Measurements from ENCODE around the gene ANKS3. TPM values are rescaled to one million over a fixed set of nuclear protein-coding genes. Genes with fewer than 3 reads are reported as not detected.

ANKS3 gene, protein sequence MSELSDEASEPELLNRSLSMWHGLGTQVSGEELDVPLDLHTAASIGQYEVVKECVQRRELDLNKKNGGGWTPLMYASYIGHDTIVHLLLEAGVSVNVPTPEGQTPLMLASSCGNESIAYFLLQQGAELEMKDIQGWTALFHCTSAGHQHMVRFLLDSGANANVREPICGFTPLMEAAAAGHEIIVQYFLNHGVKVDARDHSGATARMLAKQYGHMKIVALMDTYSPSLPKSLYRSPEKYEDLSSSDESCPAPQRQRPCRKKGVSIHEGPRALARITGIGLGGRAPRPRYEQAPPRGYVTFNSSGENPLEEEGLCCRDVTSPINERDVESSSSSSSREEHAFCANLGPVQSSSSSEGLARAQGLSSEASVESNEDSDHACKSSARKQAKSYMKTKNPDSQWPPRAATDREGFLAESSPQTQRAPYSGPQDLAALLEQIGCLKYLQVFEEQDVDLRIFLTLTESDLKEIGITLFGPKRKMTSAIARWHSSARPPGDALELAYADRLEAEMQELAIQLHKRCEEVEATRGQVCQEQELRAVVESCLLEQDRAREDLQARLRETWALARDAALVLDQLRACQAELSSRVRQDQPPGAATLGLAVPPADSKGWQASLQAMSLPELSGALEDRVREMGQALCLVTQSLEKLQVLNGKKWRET
- 10 to 100 TPM; 29.3 to 58.8 (median 51.8) TPM for total RNA-seq

GRCh38 chr16:4734063-4734729, at the start of gene ANKS3, which contains the start of gene DNAAF8:
Gene ANKS3, minus strand, starts transcription at chr16:4734271. Its CDS starts 4,122 bp downstream, at chr16:4730149.
Gene DNAAF8, plus strand, starts transcription at chr16:4734537. Its CDS starts 1,978 bp downstream, at chr16:4736515.
- peak in 1 of 5 experiments; percentile 14 for TF ChIP-seq CTCF (IDR thresholded peaks at IDR 0.05)
- peak; percentile 79 to 83 for TF ChIP-seq EP300 (IDR thresholded peaks at IDR 0.05)
- peak; percentile 33 to 45 for TF ChIP-seq POLR2A (IDR thresholded peaks at IDR 0.05)
- H3K4me1 ChIP-seq: peaks cover 0 to 18% (median 7%) of the 10 kb centered on the region in 4 donors

DNA sequence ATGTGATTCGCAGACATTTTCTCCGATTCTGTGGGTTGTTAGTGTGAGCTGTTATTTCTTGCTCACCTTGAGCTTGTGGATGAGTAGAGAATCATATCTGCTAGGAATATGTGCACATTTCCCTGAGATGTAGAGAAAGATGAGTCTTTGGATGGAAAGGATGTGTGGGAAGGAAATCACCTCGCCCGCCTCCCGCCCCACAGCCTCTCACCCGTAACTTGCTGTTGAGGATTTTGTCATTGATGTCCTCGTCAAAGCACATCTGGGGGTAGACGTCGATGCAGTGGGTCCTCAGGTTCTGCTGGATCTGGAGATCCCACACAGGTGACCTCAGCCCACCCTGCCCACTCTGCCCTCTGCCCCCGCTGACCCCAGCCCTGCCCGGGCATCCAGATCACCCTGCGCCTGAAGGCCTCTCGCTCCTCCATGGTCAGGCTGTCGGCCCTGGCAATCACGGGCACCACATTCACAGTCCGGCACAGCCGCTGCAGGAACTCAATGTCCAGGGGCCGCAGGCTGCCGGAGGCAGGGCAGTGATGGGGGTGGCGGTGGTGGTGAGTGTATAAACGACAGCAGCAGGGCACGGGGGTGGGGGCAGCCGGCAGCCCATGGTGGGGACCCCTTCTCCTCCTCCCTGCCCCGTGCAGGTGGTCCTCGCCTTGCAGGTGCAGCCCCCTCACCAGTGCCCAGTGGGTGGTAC, 49.3 kb upstream of the ANKS3 start:
- WGBS, 2 donors: 83% methylated on average over 16 to 20 of the region's 25 CpGs
- no peaks in the 10 kb centered on the region for H3K27me3 ChIP-seq

More at GRCh38 chr16:4734063-4734729, at the start of gene ANKS3, which contains the start of gene DNAAF8:
- DNase-seq (ENCODE audit: low spot score in 2 of 2): peak; percentile 89 to 93
- Histone ChIP-seq H3K27ac (peak within 1 kb of the TSS in 3 of 4 donors; percentile 71 to 94 (median 85)), H3K9me3 (no peaks in the 10 kb centered on the region), H3K4me3 (peak within 1 kb of the TSS; percentile 81 to 99 (median 93)), H3K27me3 (no peaks in the 10 kb centered on the region), H3K36me3 (peaks cover 0 to 23% (median 0%) of the 10 kb centered on the region in 3 donors)
- WGBS, 2 donors: 0% methylated on average over 39 to 56 of the region's 70 CpGs

GRCh38 chr16:4780235-4780634, 46.2 kb upstream of the ANKS3 start:
- Histone ChIP-seq H3K27me3 (no peaks in the 10 kb centered on the region), H3K4me1 (no peaks in the 10 kb centered on the region), H3K27ac (no peak overlapping the region), H3K4me3 (no peak overlapping the region), H3K36me3 (no peaks in the 10 kb centered on the region), H3K9me3 (no peaks in the 10 kb centered on the region)
- TF ChIP-seq POLR2A (IDR thresholded peaks at IDR 0.05): no peak
- TF ChIP-seq EP300 (IDR thresholded peaks at IDR 0.05): no peak
- no peak for TF ChIP-seq CTCF (IDR thresholded peaks at IDR 0.05)
- 77 to 81% methylated on average over 4 of the region's 4 CpGs for WGBS, 2 donors
- no peak for DNase-seq (ENCODE audit: low spot score in 2 of 2)

More for the DNA sequence above, 49.3 kb upstream of the ANKS3 start:
- H3K4me3 ChIP-seq: no peak overlapping the region
- H3K36me3 ChIP-seq: no peaks in the 10 kb centered on the region
- no peak for TF ChIP-seq POLR2A (IDR thresholded peaks at IDR 0.05)
- TF ChIP-seq CTCF (IDR thresholded peaks at IDR 0.05): no peak
- TF ChIP-seq EP300 (IDR thresholded peaks at IDR 0.05): no peak
- DNase-seq (ENCODE audit: low spot score in 2 of 2): no peak
- H3K27ac ChIP-seq: no peak overlapping the region
- H3K4me1 ChIP-seq: no peaks in the 10 kb centered on the region
- no peaks in the 10 kb centered on the region for H3K9me3 ChIP-seq

DNA sequence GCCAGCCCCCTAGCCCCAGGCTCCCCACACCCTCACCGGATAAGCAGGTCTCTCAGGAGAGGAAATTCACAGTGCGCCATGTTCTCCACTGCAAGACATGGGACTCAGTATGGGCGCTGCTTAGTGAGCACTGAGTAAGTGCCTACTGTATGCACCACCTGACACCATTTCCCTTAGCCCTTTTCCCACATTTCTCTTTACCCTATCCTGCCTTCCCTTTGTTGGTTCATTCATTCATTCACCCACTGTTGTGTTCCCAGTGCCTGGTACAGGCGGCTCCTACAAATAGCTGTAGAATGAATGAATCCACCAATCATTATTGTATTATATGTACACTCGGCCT, 44.0 kb upstream of the ANKS3 start:
- Histone ChIP-seq H3K36me3 (no peaks in the 10 kb centered on the region), H3K27me3 (no peaks in the 10 kb centered on the region), H3K9me3 (no peaks in the 10 kb centered on the region), H3K27ac (no peak overlapping the region), H3K4me1 (no peaks in the 10 kb centered on the region), H3K4me3 (no peak overlapping the region)
- WGBS, 2 donors: 86 to 91% methylated on average over 5 of the region's 5 CpGs
- no peak for DNase-seq (ENCODE audit: low spot score in 2 of 2)
- TF ChIP-seq POLR2A (IDR thresholded peaks at IDR 0.05) (no peak), EP300 (IDR thresholded peaks at IDR 0.05) (no peak), CTCF (IDR thresholded peaks at IDR 0.05) (no peak)
